Motor neuron (in vitro differentiated cells): ENCODE results near the gene UST. TPM values are rescaled to one million over a fixed set of nuclear protein-coding genes. Genes with fewer than 3 reads are reported as not detected.

Experiments
- ATAC-seq, 8 experiments: fragments of 200-7000 bp; cut with Tn5 transposase; replicated peaks in 6 of 8; 2 replicates each; pipeline ENCODE4 v1.8.0; 2021; ENCODE audit warnings: mild to moderate bottlenecking in 8 of 8, moderate library complexity in 8 of 8
- H3K27ac ChIP-seq, 2 donors: fragments of 250-450 bp; sonication (Bioruptor Pico); 2 replicates each; pipeline ENCODE4 v1.9.0; 2021; ENCODE audit warnings: antibody characterized with exemption in 2 of 2, mild to moderate bottlenecking in 2 of 2, moderate library complexity in 1 of 2
- H3K4me1 ChIP-seq, 2 donors: fragments of 250-450 bp; sonication (Bioruptor Pico); replicated peaks in 1 of 2; 2 replicates each; pipeline ENCODE4 v1.6.1; 2021; ENCODE audit warnings: antibody characterized with exemption in 2 of 2, mild to moderate bottlenecking in 2 of 2, moderate library complexity in 1 of 2
- H3K4me3 ChIP-seq, 5 donors: fragments of 250-450 bp; sonication (Bioruptor Pico); 2 replicates each; pipeline ENCODE4 v1.9.0; 2021; ENCODE audit warnings: antibody characterized with exemption in 5 of 5, mild to moderate bottlenecking in 5 of 5, moderate library complexity in 4 of 5
- WGBS, 10 experiments: fragments of 450-650 bp; shearing (Covaris generic); methylation state at CpG; one replicate each; pipeline ENCODE4 v1.0.0; 2022; 5-methylcytosine and 5-hydroxymethylcytosine counted together
- in situ Hi-C, 9 experiments: fragments of 400-800 bp; cut with MboI; loops; one replicate each; pipeline ENCODE4 v1.15.0; 2021; ENCODE audit warnings: low sequenced_read_pairs in 9 of 9, low pct_unique_long_range_greater_than_20kb in 2 of 9; ENCODE audit not compliant: unreplicated experiment in 9 of 9
- total RNA-seq, 8 experiments: library from RNA; unstranded; fragments of 300-600 nt; gene quantifications; 2 replicates each; pipeline versions ENCODE4 v1.2.3 to v1.2.4, GENCODE V29; 2022

Gene UST
- total RNA-seq, 8 experiments from 2014 or later, result 5.2 to 22.9 (median 7.8) TPM

GRCh38 chr6:149016716-149017115 is 269.9 kb downstream of the UST start:
- Histone ChIP-seq H3K27ac (no peak overlapping the region), H3K4me3 (no peak overlapping the region), H3K4me1 (peaks cover 25 to 30% of the 10 kb centered on the region in 2 donors)
- WGBS, 10 experiments, result 60 to 100% (median 100%) methylated on average over 1 to 6 of the region's 7 CpGs; no CpG with 5 or more reads in 5 of the 10 experiments
- no peak for ATAC-seq
- in situ Hi-C loops, result no loop called here

GRCh38 chr6:149020319-149020718 is 273.5 kb downstream of the UST start:
- in situ Hi-C loops, result no loop called here
- no peak for ATAC-seq

GRCh38 chr6:149024361-149024760 is 277.5 kb downstream of the UST start:
- in situ Hi-C loops, result no loop called here
- Histone ChIP-seq H3K4me3 (no peak overlapping the region), H3K27ac (no peak overlapping the region), H3K4me1 (no peaks in the 10 kb centered on the region)
- ATAC-seq, result no peak
- 67 to 100% (median 100%) methylated on average over 1 of the region's 1 CpG; no CpG with 5 or more reads in 3 of the 10 experiments for WGBS, 10 experiments

More at GRCh38 chr6:149020319-149020718, 273.5 kb downstream of the UST start:
- WGBS, 10 experiments, result 0 to 100% (median 76%) methylated on average over 1 to 3 of the region's 3 CpGs; no CpG with 5 or more reads in 2 of the 10 experiments
- no peak overlapping the region for H3K27ac ChIP-seq
- H3K4me1 ChIP-seq, result peaks cover 16 to 18% of the 10 kb centered on the region in 2 donors
- H3K4me3 ChIP-seq, result no peak overlapping the region

GRCh38 chr6:149025061-149025460 is 278.2 kb downstream of the UST start:
- 83 to 100% (median 94%) methylated on average over 1 to 2 of the region's 2 CpGs for WGBS, 10 experiments
- in situ Hi-C loops, result loop anchor here in 3 of 9 experiments (25.0 kb wide), 1 partner anchor 412 kb away; no protein-coding TSS in a partner anchor
- Histone ChIP-seq H3K4me1 (no peaks in the 10 kb centered on the region), H3K4me3 (no peak overlapping the region), H3K27ac (no peak overlapping the region)
- ATAC-seq, result no peak

- H3K4me1 ChIP-seq, result no peaks in the 10 kb centered on the region
- H3K27ac ChIP-seq, result no peak overlapping the region
- peak in 7 of 8 experiments; percentile 32 to 92 (median 59) for ATAC-seq
- H3K4me3 ChIP-seq, result no peak overlapping the region
- 0 to 51% (median 25%) methylated on average over 2 to 4 of the region's 4 CpGs; no CpG with 5 or more reads in 1 of the 10 experiments for WGBS, 10 experiments
- in situ Hi-C loops, result loop anchor here in 3 of 9 experiments (25.0 kb wide), 1 partner anchor 411 kb away; no protein-coding TSS in a partner anchor
These were observed 279.7 kb downstream of the UST start for GRCh38 chr6:149026530-149026942.

GRCh38 chr6:149027484-149027883 is 280.7 kb downstream of the UST start:
- H3K27ac ChIP-seq, result no peak overlapping the region
- WGBS, 10 experiments, result 50 to 100% methylated on average over 1 of the region's 1 CpG; no CpG with 5 or more reads in 8 of the 10 experiments
- no peak for ATAC-seq
- H3K4me3 ChIP-seq, result no peak overlapping the region
- in situ Hi-C loops, result loop anchor here in 3 of 9 experiments (25.0 kb wide), 1 partner anchor 410 kb away; no protein-coding TSS in a partner anchor
- peaks cover 0 to 2% of the 10 kb centered on the region in 2 donors for H3K4me1 ChIP-seq

- in situ Hi-C loops, result loop anchor here in 3 of 9 experiments (25.0 kb wide), 1 partner anchor 408 kb away; no protein-coding TSS in a partner anchor
- Histone ChIP-seq H3K4me3 (no peak overlapping the region), H3K4me1 (peaks cover 9 to 16% of the 10 kb centered on the region in 2 donors), H3K27ac (no peak overlapping the region)
- ATAC-seq, result peak; percentile 29 to 69 (median 54)
- 0 to 23% (median 7%) methylated on average over 1 to 6 of the region's 6 CpGs; no CpG with 5 or more reads in 1 of the 10 experiments for WGBS, 10 experiments
These were observed 282.1 kb downstream of the UST start for GRCh38 chr6:149028767-149029405.

GRCh38 chr6:149031201-149031858 is 284.5 kb downstream of the UST start:
- Histone ChIP-seq H3K4me3 (no peak overlapping the region), H3K4me1 (peaks cover 9 to 20% of the 10 kb centered on the region in 2 donors), H3K27ac (no peak overlapping the region)
- ATAC-seq, result peak in 1 of 8 experiments; percentile 71
- in situ Hi-C loops, result loop anchor here in 3 of 9 experiments (25.0 kb wide), 1 partner anchor 406 kb away; no protein-coding TSS in a partner anchor
- WGBS, 10 experiments, result 23 to 100% (median 89%) methylated on average over 1 to 4 of the region's 4 CpGs

GRCh38 chr6:149031859-149032598 is 285.2 kb downstream of the UST start:
- in situ Hi-C loops, result loop anchor here in 3 of 9 experiments (25.0 kb wide), 1 partner anchor 405 kb away; no protein-coding TSS in a partner anchor
- Histone ChIP-seq H3K4me3 (no peak overlapping the region), H3K27ac (no peak overlapping the region), H3K4me1 (peaks cover 12 to 25% of the 10 kb centered on the region in 2 donors)
- WGBS, 10 experiments, result 40 to 100% (median 96%) methylated on average over 1 to 8 of the region's 18 CpGs; no CpG with 5 or more reads in 2 of the 10 experiments
- ATAC-seq, result peak in 2 of 8 experiments; percentile 69 to 72

GRCh38 chr6:149032599-149033405 is 286.0 kb downstream of the UST start:
- in situ Hi-C loops, result loop anchor here in 3 of 9 experiments (25.0 kb wide), 1 partner anchor 404 kb away; no protein-coding TSS in a partner anchor
- Histone ChIP-seq H3K4me3 (no peak overlapping the region), H3K4me1 (peaks cover 17 to 29% of the 10 kb centered on the region in 2 donors), H3K27ac (no peak overlapping the region)
- 7 to 100% (median 69%) methylated on average over 1 to 7 of the region's 8 CpGs for WGBS, 10 experiments
- peak in 3 of 8 experiments; percentile 12 to 58 (median 20) for ATAC-seq

- WGBS, 10 experiments, result 40 to 100% (median 82%) methylated on average over 1 to 5 of the region's 5 CpGs; no CpG with 5 or more reads in 1 of the 10 experiments
- Histone ChIP-seq H3K27ac (no peak overlapping the region), H3K4me3 (no peak overlapping the region), H3K4me1 (peaks cover 17 to 29% of the 10 kb centered on the region in 2 donors)
- in situ Hi-C loops, result loop anchor here in 3 of 9 experiments (25.0 kb wide), 1 partner anchor 404 kb away; no protein-coding TSS in a partner anchor
- ATAC-seq, result no peak
These were observed 286.6 kb downstream of the UST start for GRCh38 chr6:149033454-149033853.
